ENCODE results near the gene TCAF1.

TCAF1 gene, protein sequence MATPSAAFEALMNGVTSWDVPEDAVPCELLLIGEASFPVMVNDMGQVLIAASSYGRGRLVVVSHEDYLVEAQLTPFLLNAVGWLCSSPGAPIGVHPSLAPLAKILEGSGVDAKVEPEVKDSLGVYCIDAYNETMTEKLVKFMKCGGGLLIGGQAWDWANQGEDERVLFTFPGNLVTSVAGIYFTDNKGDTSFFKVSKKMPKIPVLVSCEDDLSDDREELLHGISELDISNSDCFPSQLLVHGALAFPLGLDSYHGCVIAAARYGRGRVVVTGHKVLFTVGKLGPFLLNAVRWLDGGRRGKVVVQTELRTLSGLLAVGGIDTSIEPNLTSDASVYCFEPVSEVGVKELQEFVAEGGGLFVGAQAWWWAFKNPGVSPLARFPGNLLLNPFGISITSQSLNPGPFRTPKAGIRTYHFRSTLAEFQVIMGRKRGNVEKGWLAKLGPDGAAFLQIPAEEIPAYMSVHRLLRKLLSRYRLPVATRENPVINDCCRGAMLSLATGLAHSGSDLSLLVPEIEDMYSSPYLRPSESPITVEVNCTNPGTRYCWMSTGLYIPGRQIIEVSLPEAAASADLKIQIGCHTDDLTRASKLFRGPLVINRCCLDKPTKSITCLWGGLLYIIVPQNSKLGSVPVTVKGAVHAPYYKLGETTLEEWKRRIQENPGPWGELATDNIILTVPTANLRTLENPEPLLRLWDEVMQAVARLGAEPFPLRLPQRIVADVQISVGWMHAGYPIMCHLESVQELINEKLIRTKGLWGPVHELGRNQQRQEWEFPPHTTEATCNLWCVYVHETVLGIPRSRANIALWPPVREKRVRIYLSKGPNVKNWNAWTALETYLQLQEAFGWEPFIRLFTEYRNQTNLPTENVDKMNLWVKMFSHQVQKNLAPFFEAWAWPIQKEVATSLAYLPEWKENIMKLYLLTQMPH

GRCh38 chr7:143901668-143902331 lies at the start of gene TCAF1:
TCAF1 (minus strand) TSS chr7:143902176; CDS start chr7:143876608, 25,568 bp downstream.
- TF ChIP-seq CTCF (IDR thresholded peaks at IDR 0.05; ENCODE audit: low read depth, low read length) = peak; percentile 29; the same call in 1 of the 2 replicates
- peak; percentile 97 for DNase-seq
- Histone ChIP-seq H3K27ac (peak within 1 kb of the TSS; percentile 97), H3K4me3 (ENCODE audit: low read depth, low read length) (peak within 1 kb of the TSS; percentile 95), H3K27me3 (ENCODE audit: insufficient read depth, low read depth, severe bottlenecking) (no peaks in the 10 kb centered on the region), H3K36me3 (no peaks in the 10 kb centered on the region; the same call in 1 of the 2 replicates), H3K9me3 (ENCODE audit: severe bottlenecking) (no peaks in the 10 kb centered on the region)

GRCh38 chr7:143948733-143949132 lies 46.8 kb upstream of the TCAF1 start:
- no peak for TF ChIP-seq CTCF (IDR thresholded peaks at IDR 0.05; ENCODE audit: low read depth, low read length)
- H3K27ac ChIP-seq = no peak overlapping the region

DNA sequence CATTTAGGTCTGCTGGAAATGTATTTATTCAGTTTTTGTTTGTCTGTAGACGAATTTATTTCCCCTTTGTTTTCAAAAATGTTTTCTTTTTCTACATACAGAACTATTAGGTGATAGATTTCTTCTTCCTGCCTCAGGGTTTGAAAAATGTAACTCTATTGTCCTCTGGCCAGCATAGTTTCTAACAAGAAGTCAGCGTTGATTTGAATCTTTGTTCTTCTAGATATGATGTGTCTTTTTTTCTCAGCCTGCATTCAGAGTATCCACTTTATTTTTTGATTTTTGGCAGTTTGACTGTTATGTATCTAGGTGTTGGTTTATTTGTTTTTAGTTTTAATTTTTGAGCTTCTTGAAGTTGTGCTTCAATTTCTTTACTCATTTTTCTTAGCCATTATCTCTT lies 45.1 kb upstream of the TCAF1 start:
- Histone ChIP-seq H3K36me3 (no peaks in the 10 kb centered on the region), H3K4me3 (ENCODE audit: low read depth, low read length) (no peak overlapping the region), H3K9me3 (ENCODE audit: severe bottlenecking) (no peaks in the 10 kb centered on the region), H3K27ac (no peak overlapping the region), H3K27me3 (ENCODE audit: insufficient read depth, low read depth, severe bottlenecking) (no peaks in the 10 kb centered on the region)
- DNase-seq = no peak
- no peak for TF ChIP-seq CTCF (IDR thresholded peaks at IDR 0.05; ENCODE audit: low read depth, low read length)

More at GRCh38 chr7:143948733-143949132, 46.8 kb upstream of the TCAF1 start:
- no peak overlapping the region for H3K4me3 ChIP-seq (ENCODE audit: low read depth, low read length)
- no peaks in the 10 kb centered on the region for H3K27me3 ChIP-seq (ENCODE audit: insufficient read depth, low read depth, severe bottlenecking)
- no peaks in the 10 kb centered on the region for H3K9me3 ChIP-seq (ENCODE audit: severe bottlenecking)
- H3K36me3 ChIP-seq = no peaks in the 10 kb centered on the region
- DNase-seq = no peak

GRCh38 chr7:143945423-143945822 lies 43.4 kb upstream of the TCAF1 start:
- Histone ChIP-seq H3K27me3 (ENCODE audit: insufficient read depth, low read depth, severe bottlenecking) (no peaks in the 10 kb centered on the region), H3K9me3 (ENCODE audit: severe bottlenecking) (no peaks in the 10 kb centered on the region), H3K36me3 (no peaks in the 10 kb centered on the region), H3K27ac (no peak overlapping the region), H3K4me3 (ENCODE audit: low read depth, low read length) (no peak overlapping the region)
- TF ChIP-seq CTCF (IDR thresholded peaks at IDR 0.05; ENCODE audit: low read depth, low read length) = no peak
- no peak for DNase-seq

- H3K27me3 ChIP-seq (ENCODE audit: insufficient read depth, low read depth, severe bottlenecking) = no peaks in the 10 kb centered on the region
- no peak overlapping the region for H3K4me3 ChIP-seq (ENCODE audit: low read depth, low read length)
- H3K9me3 ChIP-seq (ENCODE audit: severe bottlenecking) = no peaks in the 10 kb centered on the region
- no peak overlapping the region for H3K27ac ChIP-seq
- H3K36me3 ChIP-seq = no peaks in the 10 kb centered on the region
- no peak for DNase-seq
- TF ChIP-seq CTCF (IDR thresholded peaks at IDR 0.05; ENCODE audit: low read depth, low read length) = no peak
Measured at GRCh38 chr7:143938379-143939243, 36.6 kb upstream of the TCAF1 start.
